ENCODE measurements around the gene LRP1B. TPM values are rescaled to one million over a fixed set of nuclear protein-coding genes. Genes with fewer than 3 reads are reported as not detected.
"Not testable (repeated sequence)": the region's sequence is repeated elsewhere in the genome, so short reads cannot be mapped to it uniquely, and the experiment has no call there.

Gene LRP1B
- polyA plus RNA-seq, 1 donor: 1.0 TPM

GRCh38 chr2:141207036-141207385, 923.8 kb downstream of the LRP1B start:
- no peak overlapping the region for H3K27ac ChIP-seq (ENCODE audit: low read length)
- no peaks in the 10 kb centered on the region for H3K27me3 ChIP-seq (ENCODE audit: control insufficient read depth, insufficient read depth, low read length)
- no peak overlapping the region for H3K4me3 ChIP-seq (ENCODE audit: low read length)
- H3K4me1 ChIP-seq (ENCODE audit: control insufficient read depth, insufficient read depth, low read length): no peaks in the 10 kb centered on the region
- DNase-seq: no peak
- WGBS (ENCODE audit: insufficient coverage, low lambda C conversion rate): 60% methylated on average over 1 of the region's 2 CpGs
- H3K36me3 ChIP-seq (ENCODE audit: control insufficient read depth, insufficient read depth, low read length): no peaks in the 10 kb centered on the region
- no peaks in the 10 kb centered on the region for H3K9me3 ChIP-seq (ENCODE audit: control insufficient read depth, low read depth, low read length)

DNA sequence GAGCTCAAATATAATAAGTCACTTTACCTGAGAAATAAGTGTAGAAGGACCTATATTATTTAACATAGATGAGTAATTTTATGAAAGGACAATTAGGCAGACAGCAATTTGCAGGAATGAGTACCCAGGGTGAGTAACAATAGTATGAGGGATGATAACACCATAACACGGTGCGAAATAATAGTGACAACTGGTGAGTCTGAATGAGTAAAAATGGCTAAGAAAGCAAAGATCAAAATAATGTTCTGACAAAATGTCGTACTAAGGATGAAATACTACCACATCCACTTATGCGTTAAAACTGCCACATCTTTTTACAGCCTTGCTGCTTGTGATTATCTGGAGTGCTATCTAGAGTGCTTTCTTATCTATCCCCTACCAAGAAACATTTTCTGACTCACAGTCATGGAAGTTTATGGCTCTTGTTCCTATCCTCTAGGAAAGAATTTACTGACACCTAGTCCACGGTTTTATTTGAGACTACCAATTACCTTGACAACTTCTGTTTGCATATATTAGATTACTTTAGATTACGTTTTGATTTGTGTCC, 929.7 kb downstream of the LRP1B start:
- Histone ChIP-seq H3K9me3 (ENCODE audit: control insufficient read depth, low read depth, low read length) (no peaks in the 10 kb centered on the region), H3K36me3 (ENCODE audit: control insufficient read depth, insufficient read depth, low read length) (no peaks in the 10 kb centered on the region), H3K4me1 (ENCODE audit: control insufficient read depth, insufficient read depth, low read length) (no peaks in the 10 kb centered on the region), H3K4me3 (ENCODE audit: low read length) (no peak overlapping the region), H3K27ac (ENCODE audit: low read length) (no peak overlapping the region), H3K27me3 (ENCODE audit: control insufficient read depth, insufficient read depth, low read length) (no peaks in the 10 kb centered on the region)
- WGBS (ENCODE audit: insufficient coverage, low lambda C conversion rate): 67% methylated on average over 1 of the region's 6 CpGs
- DNase-seq: no peak

- Histone ChIP-seq H3K27me3 (ENCODE audit: control insufficient read depth, insufficient read depth, low read length) (no peaks in the 10 kb centered on the region), H3K4me3 (ENCODE audit: low read length) (no peak overlapping the region), H3K27ac (ENCODE audit: low read length) (no peak overlapping the region), H3K4me1 (ENCODE audit: control insufficient read depth, insufficient read depth, low read length) (no peaks in the 10 kb centered on the region), H3K36me3 (ENCODE audit: control insufficient read depth, insufficient read depth, low read length) (no peaks in the 10 kb centered on the region), H3K9me3 (ENCODE audit: control insufficient read depth, low read depth, low read length) (no peaks in the 10 kb centered on the region)
- no peak for DNase-seq
- WGBS (ENCODE audit: insufficient coverage, low lambda C conversion rate): no CpG with 5 or more reads among the region's 1 CpG
Observed at GRCh38 chr2:141200191-141200590, 930.6 kb downstream of the LRP1B start.

- H3K4me3 ChIP-seq (ENCODE audit: low read length): no peak overlapping the region
- no peak overlapping the region for H3K27ac ChIP-seq (ENCODE audit: low read length)
- H3K27me3 ChIP-seq (ENCODE audit: control insufficient read depth, insufficient read depth, low read length): no peaks in the 10 kb centered on the region
- no peaks in the 10 kb centered on the region for H3K4me1 ChIP-seq (ENCODE audit: control insufficient read depth, insufficient read depth, low read length)
- DNase-seq: no peak
- H3K36me3 ChIP-seq (ENCODE audit: control insufficient read depth, insufficient read depth, low read length): no peaks in the 10 kb centered on the region
- no peaks in the 10 kb centered on the region for H3K9me3 ChIP-seq (ENCODE audit: control insufficient read depth, low read depth, low read length)
Observed at GRCh38 chr2:141199711-141200110, 931.1 kb downstream of the LRP1B start.

- no peak for DNase-seq
- WGBS (ENCODE audit: insufficient coverage, low lambda C conversion rate): no CpG with 5 or more reads among the region's 1 CpG
- H3K4me1 ChIP-seq (ENCODE audit: control insufficient read depth, insufficient read depth, low read length): no peaks in the 10 kb centered on the region
- no peaks in the 10 kb centered on the region for H3K27me3 ChIP-seq (ENCODE audit: control insufficient read depth, insufficient read depth, low read length)
- no peak overlapping the region for H3K4me3 ChIP-seq (ENCODE audit: low read length)
- H3K9me3 ChIP-seq (ENCODE audit: control insufficient read depth, low read depth, low read length): no peaks in the 10 kb centered on the region
- no peak overlapping the region for H3K27ac ChIP-seq (ENCODE audit: low read length)
- H3K36me3 ChIP-seq (ENCODE audit: control insufficient read depth, insufficient read depth, low read length): no peaks in the 10 kb centered on the region
Observed at GRCh38 chr2:141195087-141195486, 935.7 kb downstream of the LRP1B start.

DNA sequence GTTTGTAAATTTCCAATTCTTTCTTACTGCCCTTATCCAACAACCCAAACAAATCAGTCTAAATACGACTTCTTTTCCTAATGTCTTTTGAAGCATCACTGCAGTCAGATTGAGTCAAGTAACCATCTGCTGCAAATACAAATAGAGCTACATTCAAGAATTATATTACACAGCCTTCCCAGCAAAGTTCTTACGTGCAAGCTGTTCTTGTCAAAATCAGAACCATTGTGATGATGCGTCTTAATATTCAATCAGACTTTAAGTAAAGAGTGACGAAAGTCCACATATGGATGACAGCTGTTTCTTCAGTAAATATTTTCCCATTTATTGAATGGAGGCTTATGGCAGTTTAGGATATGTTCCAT, 943.8 kb downstream of the LRP1B start:
- DNase-seq: no peak
- H3K27me3 ChIP-seq (ENCODE audit: control insufficient read depth, insufficient read depth, low read length): no peaks in the 10 kb centered on the region
- no peaks in the 10 kb centered on the region for H3K9me3 ChIP-seq (ENCODE audit: control insufficient read depth, low read depth, low read length)
- no peaks in the 10 kb centered on the region for H3K36me3 ChIP-seq (ENCODE audit: control insufficient read depth, insufficient read depth, low read length)
- 43% methylated on average over 1 of the region's 4 CpGs for WGBS (ENCODE audit: insufficient coverage, low lambda C conversion rate)
- no peaks in the 10 kb centered on the region for H3K4me1 ChIP-seq (ENCODE audit: control insufficient read depth, insufficient read depth, low read length)
- no peak overlapping the region for H3K4me3 ChIP-seq (ENCODE audit: low read length)
- no peak overlapping the region for H3K27ac ChIP-seq (ENCODE audit: low read length)

GRCh38 chr2:141186413-141187074, 944.3 kb downstream of the LRP1B start:
- Histone ChIP-seq H3K4me3 (ENCODE audit: low read length) (no peak overlapping the region), H3K4me1 (ENCODE audit: control insufficient read depth, insufficient read depth, low read length) (no peaks in the 10 kb centered on the region), H3K27me3 (ENCODE audit: control insufficient read depth, insufficient read depth, low read length) (no peaks in the 10 kb centered on the region), H3K9me3 (ENCODE audit: control insufficient read depth, low read depth, low read length) (no peaks in the 10 kb centered on the region), H3K36me3 (ENCODE audit: control insufficient read depth, insufficient read depth, low read length) (no peaks in the 10 kb centered on the region), H3K27ac (ENCODE audit: low read length) (no peak overlapping the region)
- WGBS (ENCODE audit: insufficient coverage, low lambda C conversion rate): no CpG with 5 or more reads among the region's 1 CpG
- no peak for DNase-seq

DNA sequence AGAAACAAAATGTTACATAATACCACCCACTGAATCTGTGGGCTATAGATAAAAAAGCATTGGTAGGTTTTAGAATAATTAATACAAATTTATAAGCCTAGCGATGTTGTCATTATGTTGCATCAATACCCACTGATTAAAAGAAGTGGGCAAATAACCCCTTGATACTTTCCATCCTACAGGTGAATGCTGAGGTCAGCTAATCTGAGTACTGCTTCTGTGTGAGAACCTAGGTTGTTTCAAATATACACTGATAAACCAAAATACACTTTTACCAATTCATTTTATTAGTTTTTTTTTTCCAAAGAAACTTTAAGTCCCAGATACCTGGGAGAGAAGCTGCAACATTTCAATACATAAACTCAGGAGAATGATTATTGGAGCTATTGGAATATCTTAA, 948.6 kb downstream of the LRP1B start:
- H3K27me3 ChIP-seq (ENCODE audit: control insufficient read depth, insufficient read depth, low read length): no peaks in the 10 kb centered on the region
- no peak for DNase-seq
- H3K4me3 ChIP-seq (ENCODE audit: low read length): no peak overlapping the region
- no peaks in the 10 kb centered on the region for H3K4me1 ChIP-seq (ENCODE audit: control insufficient read depth, insufficient read depth, low read length)
- WGBS (ENCODE audit: insufficient coverage, low lambda C conversion rate): 100% methylated on average over 1 of the region's 1 CpG
- no peak overlapping the region for H3K27ac ChIP-seq (ENCODE audit: low read length)
- H3K36me3 ChIP-seq (ENCODE audit: control insufficient read depth, insufficient read depth, low read length): no peaks in the 10 kb centered on the region
- H3K9me3 ChIP-seq (ENCODE audit: control insufficient read depth, low read depth, low read length): no peaks in the 10 kb centered on the region

- not testable (repeated sequence) for H3K36me3 ChIP-seq (ENCODE audit: control insufficient read depth, insufficient read depth, low read length); H3K27me3 ChIP-seq (ENCODE audit: control insufficient read depth, insufficient read depth, low read length); H3K4me1 ChIP-seq (ENCODE audit: control insufficient read depth, insufficient read depth, low read length); H3K4me3 ChIP-seq (ENCODE audit: low read length); H3K9me3 ChIP-seq (ENCODE audit: control insufficient read depth, low read depth, low read length); H3K27ac ChIP-seq (ENCODE audit: low read length); DNase-seq
- WGBS (ENCODE audit: insufficient coverage, low lambda C conversion rate): 100% methylated on average over 1 of the region's 2 CpGs
Observed at GRCh38 chr2:141169117-141169516, 961.7 kb downstream of the LRP1B start.

- no peak for DNase-seq
- Histone ChIP-seq H3K4me3 (ENCODE audit: low read length) (no peak overlapping the region), H3K9me3 (ENCODE audit: control insufficient read depth, low read depth, low read length) (no peaks in the 10 kb centered on the region), H3K27me3 (ENCODE audit: control insufficient read depth, insufficient read depth, low read length) (no peaks in the 10 kb centered on the region), H3K4me1 (ENCODE audit: control insufficient read depth, insufficient read depth, low read length) (no peaks in the 10 kb centered on the region), H3K27ac (ENCODE audit: low read length) (no peak overlapping the region), H3K36me3 (ENCODE audit: control insufficient read depth, insufficient read depth, low read length) (no peaks in the 10 kb centered on the region)
- WGBS (ENCODE audit: insufficient coverage, low lambda C conversion rate): no CpG with 5 or more reads among the region's 3 CpGs
Observed at GRCh38 chr2:141162314-141162713, 968.5 kb downstream of the LRP1B start.

DNA sequence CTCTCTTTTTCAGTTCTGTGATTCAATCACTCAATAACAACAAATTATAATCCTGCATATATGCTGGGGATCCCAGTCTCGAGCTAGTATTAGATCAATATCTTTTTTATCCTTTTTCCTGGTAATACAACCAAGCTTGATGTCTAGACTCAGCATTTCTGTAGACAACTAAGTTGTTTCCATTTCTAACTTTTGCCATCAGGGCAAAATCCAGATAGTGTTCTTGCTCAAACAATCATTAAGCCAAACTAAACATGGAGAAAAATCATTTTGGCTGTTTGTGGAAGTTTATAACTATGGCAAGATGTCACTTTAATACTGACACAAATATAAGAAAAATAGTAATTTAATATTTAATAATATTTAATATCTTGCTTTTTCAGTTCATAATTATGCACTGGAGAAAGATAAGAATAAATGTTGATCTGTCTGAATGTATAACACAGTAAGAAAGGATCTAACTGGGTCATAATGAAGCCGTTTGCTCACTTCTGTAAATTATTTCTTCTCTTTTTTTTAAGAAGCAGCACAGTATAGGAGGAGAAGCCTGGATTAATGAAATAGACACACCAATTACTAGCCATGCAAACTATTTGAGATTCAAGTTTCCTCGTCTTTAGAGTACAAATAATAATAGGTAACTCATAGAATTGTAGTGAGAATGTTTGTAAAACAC, 979.1 kb downstream of the LRP1B start:
- DNase-seq: no peak
- Histone ChIP-seq H3K4me3 (ENCODE audit: low read length) (no peak overlapping the region), H3K36me3 (ENCODE audit: control insufficient read depth, insufficient read depth, low read length) (no peaks in the 10 kb centered on the region), H3K27ac (ENCODE audit: low read length) (no peak overlapping the region), H3K27me3 (ENCODE audit: control insufficient read depth, insufficient read depth, low read length) (no peaks in the 10 kb centered on the region), H3K4me1 (ENCODE audit: control insufficient read depth, insufficient read depth, low read length) (no peaks in the 10 kb centered on the region), H3K9me3 (ENCODE audit: control insufficient read depth, low read depth, low read length) (no peaks in the 10 kb centered on the region)
- WGBS (ENCODE audit: insufficient coverage, low lambda C conversion rate): 33% methylated on average over 1 of the region's 3 CpGs

Measured in large intestine (tissue), 3 donors.